HG02870 (cell line): ENCODE results near the gene P3H4.
"Not testable (repeated sequence)": the region's sequence is repeated elsewhere in the genome, so short reads cannot be mapped to it uniquely, and the experiment has no call there.

ENCODE experiments used
- ATAC-seq: cut with Tn5 transposase; IDR thresholded peaks from one replicate; pipeline ENCODE4 v1.9.1; 2021; ENCODE audit warnings: mild to moderate bottlenecking, moderate library complexity; ENCODE audit not compliant: unreplicated experiment

Gene P3H4

GRCh38 chr17:41811549-41812380 is at the start of gene P3H4:
Gene P3H4 (minus strand): TSS chr17:41811949. CDS start chr17:41811915, 34 bp downstream.
- ATAC-seq: peak; percentile 55

GRCh38 chr17:41860254-41860931 is 48.6 kb upstream of the P3H4 start:
- ATAC-seq: no peak

DNA sequence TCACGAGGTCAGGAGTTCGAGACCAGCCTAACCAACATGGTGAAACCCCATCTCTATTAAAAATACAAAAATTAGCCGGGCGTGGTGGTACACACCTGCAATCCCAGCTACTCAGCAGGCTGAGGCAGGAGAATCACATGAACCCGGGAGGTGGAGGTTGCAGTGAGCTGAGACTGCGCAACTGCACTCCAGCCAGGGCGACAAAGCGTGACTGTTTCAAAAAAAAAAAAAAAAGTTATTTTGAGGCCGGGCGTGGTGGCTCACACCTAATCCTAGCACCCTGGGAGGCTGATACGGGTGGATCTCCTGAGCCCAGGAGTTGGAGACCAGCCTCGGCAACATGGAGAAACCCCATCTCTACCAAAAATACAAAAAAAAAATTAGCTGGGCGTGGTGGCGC is 39.6 kb upstream of the P3H4 start:
- not testable (repeated sequence) for ATAC-seq

DNA sequence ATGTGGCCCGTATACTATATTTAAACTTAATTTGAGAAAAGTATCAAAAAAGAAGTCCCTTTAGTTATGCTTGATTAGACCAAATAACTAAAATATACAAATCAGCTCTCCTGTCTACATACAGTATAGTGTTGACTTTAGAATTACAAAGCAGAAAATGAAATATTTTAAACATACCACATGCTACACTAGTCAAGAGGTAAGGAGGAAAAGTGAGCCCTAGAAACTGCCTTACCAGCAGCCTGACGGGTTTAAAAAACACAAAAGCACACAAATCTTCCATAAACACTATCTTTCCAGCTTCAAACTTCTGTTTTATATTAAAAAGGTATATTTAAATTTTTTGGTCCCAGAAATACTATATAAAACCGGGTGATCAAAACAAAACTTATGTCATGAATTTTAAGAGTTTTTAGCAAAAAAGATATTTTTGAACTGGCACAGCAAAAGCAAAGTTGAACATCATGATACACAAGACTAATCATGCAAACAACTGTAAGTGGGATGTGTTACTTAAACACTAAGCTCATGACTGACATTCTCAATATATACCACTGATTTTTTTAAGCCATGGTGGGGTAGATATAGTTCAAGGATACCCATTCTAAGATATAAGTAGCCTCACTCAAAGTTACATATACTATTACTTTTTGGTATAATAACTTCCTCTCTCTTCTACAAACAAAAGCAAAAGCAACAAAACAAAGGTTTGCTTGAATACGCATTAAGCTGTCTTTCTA is 37.7 kb upstream of the P3H4 start:
- ATAC-seq: no peak

GRCh38 chr17:41848788-41849187 is 37.0 kb upstream of the P3H4 start:
- no peak for ATAC-seq

- ATAC-seq: no peak
Measured at GRCh38 chr17:41844971-41845370, 33.2 kb upstream of the P3H4 start.

GRCh38 chr17:41840781-41841180 is 29.0 kb upstream of the P3H4 start:
- ATAC-seq: not testable (repeated sequence)

DNA sequence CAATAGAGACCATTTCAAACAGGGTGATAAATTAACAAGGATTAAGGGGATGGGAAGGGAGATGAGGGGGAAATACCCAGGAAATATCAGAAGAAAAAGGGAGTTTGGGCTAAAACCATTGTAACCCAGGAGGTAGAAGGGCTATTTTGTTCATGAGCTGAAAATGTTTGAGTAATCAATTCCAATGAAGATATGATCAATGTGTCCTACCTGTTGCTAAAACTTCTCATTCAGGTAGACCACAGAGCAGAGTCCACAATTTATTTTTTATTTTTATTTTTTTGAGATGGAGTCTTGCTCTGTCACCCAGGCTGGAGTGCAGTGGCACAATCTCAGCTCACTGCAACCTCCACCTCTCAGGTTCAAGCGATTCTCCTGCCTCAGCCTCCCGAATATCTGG is 27.7 kb upstream of the P3H4 start:
- not testable (repeated sequence) for ATAC-seq

GRCh38 chr17:41837761-41838538 is 26.2 kb upstream of the P3H4 start, which contains the start of gene KLHL10:
Gene KLHL10 (plus strand): TSS chr17:41837825. CDS start chr17:41837933, 108 bp downstream.
- ATAC-seq: no peak

- ATAC-seq: no peak
Measured at GRCh38 chr17:41836550-41837196, 24.9 kb upstream of the P3H4 start.

DNA sequence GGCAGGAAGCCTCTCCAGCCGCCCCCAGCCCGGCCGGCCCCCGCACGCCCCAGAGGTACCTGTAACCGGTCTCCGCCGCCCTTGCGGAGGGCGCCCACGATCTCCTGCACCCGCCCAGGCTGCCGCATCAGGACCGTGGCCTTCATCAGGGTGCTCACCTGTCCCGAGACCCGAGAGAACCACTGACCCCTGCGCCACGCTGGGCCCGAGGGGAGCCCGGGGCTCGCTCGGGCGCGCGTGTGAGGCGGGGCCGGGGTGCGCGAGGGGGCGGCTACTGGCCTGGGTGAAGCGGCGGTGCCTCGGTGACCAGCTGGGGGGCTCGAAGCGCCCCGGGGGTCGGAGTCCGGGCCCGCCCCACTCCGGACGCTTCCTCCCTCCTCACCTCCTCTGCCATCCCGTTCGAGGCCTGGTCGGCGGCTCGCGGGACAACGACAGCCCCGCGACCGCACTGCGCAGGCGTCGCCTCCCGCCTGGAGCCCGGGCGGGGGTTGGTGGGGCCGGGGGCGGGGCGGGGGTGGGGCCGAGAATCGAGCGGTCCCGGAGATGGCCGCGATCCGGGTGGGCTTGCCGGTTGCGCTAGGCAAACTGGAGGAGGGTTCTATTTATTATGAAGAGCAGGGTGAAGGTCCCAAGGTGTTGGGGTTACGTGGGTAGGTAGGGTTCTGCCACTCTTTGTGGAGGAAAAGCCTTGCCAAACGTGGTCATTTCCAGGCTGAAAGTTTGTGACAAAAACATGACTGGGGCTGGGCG is 24.2 kb upstream of the P3H4 start, which contains the start of gene NT5C3B:
Gene NT5C3B, minus strand, starts transcription at position 433 of the 750 bp plus-strand sequence. Its CDS starts 39 bp downstream, at position 394.
- ATAC-seq: peak; percentile 62

DNA sequence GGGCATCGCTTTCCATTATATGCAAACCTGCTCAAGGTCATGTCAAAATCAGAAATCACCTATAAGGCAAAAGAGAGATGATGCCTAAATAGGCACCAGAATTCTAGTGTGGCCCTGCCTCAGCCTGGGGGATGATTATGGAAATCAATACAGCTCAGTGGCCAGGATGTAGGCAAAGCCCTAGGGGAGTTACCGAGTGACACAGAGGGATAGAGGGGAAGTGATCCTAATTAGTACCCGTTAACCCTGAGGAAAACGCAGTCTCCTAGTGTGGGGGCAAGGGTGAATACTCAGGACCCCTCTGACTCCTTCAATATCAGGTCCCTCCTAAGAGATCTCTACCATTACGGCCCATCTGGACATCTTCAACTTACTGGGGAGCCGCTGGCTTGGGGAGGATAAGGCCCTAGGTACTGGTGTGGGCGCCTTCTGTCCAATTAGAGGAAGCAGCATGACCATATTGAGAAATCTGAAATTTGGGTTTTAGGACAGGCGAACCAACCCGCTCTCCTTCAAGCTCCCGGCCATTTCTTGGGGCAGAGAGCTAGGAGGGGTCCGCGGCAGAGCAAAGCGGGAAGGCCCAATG is 23.6 kb upstream of the P3H4 start:
- peak; percentile 29 for ATAC-seq

GRCh38 chr17:41829961-41830360 is 18.2 kb upstream of the P3H4 start:
- not testable (repeated sequence) for ATAC-seq

DNA sequence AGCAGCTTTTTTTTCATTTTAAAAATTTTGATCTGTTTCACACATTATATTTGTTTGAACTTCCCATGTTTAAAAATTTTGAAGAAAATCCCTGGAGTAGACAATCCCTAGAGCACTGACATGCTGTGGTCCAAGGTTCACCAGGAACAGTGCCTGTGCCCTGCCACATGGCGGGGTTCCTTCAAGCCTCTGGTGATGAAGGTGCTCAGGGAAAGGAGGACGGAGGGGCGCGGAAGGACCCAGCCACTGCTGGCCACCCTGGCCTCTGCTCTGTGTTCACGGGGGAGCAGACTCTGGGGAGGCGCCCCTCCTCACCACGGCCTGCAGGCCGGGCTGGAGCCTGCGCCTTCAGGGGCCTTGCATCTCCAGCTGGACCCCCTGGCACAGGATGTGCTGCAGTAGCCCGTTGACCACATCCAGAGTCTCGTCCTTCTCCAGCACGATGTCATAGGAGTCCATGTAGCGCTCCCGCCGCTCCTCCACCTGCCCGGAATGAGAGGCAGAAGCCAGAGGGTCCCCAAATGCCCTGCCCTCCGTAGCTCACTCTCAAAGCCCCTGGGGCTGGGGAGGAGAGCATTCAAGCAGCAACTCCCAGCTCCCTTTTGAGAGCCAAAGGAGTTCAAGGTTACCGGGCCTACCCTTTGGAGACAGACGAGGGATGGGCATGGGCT is 13.6 kb upstream of the P3H4 start:
- no peak for ATAC-seq

GRCh38 chr17:41824086-41824485 is 12.3 kb upstream of the P3H4 start:
- ATAC-seq: no peak

DNA sequence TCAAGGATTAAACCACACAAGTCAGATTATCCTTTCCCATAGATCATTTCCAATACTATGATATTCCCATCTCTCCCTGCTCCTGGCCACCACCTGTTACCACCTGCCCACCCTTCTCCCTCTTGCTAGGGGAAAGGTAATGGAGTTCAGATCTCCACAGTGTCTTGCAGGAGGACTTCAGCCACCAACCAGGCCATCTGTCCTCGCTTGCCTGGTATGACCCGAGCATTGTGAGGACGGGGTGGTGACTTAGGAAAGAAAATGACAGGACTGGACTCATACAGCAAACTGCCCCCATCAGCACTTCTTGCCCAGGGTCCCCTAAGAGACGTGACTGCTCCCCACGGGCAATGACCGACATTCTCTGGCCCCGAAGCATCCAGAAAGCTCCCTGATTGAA is 11.8 kb upstream of the P3H4 start:
- ATAC-seq: no peak

- ATAC-seq: no peak
Measured at GRCh38 chr17:41823141-41823524, 11.4 kb upstream of the P3H4 start.
